GM19324 (cell line): ENCODE results near the gene PIK3R2.
"Not testable (repeated sequence)": the region's sequence is repeated elsewhere in the genome, so short reads cannot be mapped to it uniquely, and the experiment has no call there.

Experiments
- ATAC-seq: cut with Tn5 transposase; IDR thresholded peaks from one replicate; pipeline ENCODE4 v1.9.1; 2021; ENCODE audit warnings: mild to moderate bottlenecking, moderate library complexity; ENCODE audit not compliant: unreplicated experiment, low FRiP score

The PIK3R2 gene

GRCh38 chr19:18150776-18151624 is 2.0 kb upstream of the PIK3R2 start:
- ATAC-seq: no peak

- peak; percentile 60 for ATAC-seq
Observed at GRCh38 chr19:18152442-18152816, 534 bp upstream of the PIK3R2 start.

DNA sequence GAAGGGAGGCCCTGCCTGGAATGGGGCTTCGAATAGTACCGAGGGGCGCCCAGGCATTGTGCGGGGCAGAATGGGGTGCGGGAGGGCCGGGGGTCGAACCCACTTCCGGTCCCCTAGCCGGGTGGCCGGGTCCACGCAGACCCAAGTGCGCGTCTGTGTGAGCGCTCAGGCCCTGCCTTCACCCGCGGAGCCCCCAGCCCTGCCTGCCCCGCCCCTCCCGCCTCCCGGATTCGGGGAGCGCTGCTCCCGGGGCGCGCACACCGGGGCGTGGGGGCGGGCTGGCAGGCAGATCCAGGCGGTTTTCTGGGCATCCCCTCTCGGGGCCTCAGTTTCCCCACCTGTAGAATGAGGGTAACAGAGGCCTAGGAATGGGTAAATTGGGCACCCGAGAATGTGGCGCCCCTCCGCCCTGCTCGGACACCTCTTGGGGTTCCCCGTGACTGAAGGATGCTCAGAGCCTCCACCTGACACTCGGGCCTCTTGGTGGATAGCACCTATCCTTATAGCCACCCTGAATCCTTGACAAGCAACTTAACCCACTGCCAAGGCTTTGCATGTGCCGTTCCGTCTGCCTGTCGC is 682 bp downstream of the PIK3R2 start:
- no peak for ATAC-seq

DNA sequence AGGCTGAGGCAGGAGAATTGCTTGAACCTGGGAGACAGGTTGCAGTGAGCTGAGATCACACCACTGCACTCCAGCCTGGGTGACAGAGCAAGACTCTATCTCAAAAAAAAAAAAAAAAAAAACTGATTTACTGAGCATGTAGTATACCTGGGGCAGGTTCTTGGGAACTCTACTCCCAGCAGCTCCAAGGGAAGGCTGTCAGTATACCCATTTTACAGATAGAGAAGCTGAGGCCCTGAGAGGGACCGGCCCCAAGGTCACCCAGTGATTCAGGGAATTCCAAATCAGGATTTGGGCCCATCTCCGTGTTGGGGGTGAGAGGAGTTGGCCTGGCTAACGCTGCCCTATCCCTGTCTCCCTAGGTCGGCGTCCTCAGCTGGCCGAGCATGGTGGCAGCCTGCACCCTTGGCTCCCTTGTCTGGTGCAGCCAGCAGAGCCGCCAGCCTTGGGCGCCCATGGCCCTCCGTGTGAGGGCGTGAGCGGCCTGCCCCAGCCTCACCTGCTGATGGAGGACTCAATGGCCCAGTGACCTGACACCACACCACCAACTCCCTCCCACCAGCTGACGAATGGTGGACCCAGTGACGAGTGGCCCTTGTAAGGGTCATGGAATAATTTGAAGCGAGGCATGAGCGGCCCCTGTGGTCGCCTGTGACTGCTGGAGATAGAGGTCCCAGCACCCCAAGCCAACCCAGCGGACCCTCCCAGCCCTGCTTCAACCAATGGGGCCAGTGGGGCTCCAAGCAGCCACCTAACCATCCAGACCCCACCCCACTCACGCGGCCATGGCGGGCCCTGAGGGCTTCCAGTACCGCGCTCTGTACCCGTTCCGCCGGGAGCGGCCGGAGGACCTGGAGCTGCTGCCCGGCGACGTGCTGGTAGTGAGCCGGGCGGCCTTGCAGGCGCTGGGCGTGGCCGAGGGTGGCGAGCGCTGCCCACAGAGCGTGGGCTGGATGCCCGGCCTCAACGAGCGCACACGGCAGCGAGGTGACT is 2.4 kb downstream of the PIK3R2 start:
- no peak for ATAC-seq

- no peak for ATAC-seq
Observed at GRCh38 chr19:18156268-18156667, 3.3 kb downstream of the PIK3R2 start.

DNA sequence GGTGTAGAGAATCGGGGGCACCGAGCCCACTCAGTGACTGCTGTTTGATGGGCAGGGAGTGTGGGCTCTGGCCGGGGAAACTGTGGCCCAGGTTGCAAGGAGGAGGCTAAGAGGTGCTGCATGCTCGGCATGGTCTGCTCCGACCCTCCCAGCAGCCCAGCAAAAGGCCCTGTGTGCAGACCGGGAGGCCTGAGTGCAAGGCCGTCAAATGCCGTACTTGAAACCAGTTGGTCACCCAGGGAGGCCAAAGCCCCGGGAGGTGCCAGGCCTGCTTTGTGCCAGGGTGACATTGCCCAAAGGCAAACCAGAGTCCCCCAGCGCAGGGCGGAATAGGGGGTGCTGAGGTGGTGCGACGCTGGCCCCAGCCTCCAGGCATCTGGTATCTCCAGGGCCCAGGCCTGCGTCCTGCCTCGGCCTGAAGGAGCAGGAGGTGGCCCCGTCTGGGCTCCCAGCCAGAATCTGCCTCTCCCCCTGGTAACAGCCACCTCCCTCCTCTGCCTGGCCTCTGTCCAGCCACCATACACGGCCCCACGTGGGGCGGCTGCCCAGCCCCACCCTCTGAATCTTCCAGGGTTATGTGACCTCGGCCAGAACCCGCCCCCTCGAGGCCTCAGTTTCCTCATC is 4.0 kb downstream of the PIK3R2 start:
- no peak for ATAC-seq

GRCh38 chr19:18157465-18158063 is 4.6 kb downstream of the PIK3R2 start:
- no peak for ATAC-seq

DNA sequence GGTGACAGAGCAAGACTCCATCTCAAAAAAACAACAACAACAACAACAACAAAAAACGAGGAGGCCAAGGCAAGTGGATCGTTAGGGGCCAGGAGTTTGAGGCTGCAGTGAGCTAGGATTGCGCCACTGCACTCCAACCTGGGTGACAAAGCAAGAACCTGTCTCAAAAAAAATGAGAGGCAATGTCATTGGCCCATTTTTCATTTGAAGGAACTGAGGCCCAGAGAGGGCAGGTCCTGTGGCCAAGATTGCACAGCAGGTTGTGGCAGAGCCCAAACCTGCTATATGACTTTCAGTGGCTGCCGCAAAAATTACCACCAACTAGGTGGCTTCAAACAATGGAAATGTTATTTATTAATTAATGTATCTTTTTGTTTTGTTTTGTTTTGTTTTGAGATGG is 5.5 kb downstream of the PIK3R2 start:
- no peak for ATAC-seq

- not testable (repeated sequence) for ATAC-seq
Observed at GRCh38 chr19:18159059-18159616, 6.2 kb downstream of the PIK3R2 start.

DNA sequence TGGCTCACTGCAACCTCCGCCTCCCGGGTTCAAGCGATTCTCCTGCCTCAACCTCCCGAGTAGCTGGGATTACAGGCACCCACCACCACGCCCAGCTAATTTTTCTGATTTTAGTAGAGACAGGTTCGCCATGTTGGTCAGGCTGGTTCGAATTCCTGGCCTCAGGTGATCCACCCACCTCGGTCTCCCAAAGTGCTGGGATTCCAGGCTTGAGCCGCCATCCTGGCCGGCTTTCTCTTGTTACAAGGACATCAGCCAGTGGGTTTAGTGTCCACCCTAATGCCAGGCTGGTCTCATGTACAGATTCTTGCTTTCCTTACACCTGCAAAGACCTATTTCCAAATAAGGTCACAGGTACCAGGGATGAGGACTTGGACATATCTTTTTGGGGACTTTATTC is 6.8 kb downstream of the PIK3R2 start:
- ATAC-seq: no peak

- no peak for ATAC-seq
Observed at GRCh38 chr19:18160493-18160970, 7.6 kb downstream of the PIK3R2 start.

GRCh38 chr19:18160971-18161635 is 8.1 kb downstream of the PIK3R2 start:
- peak; percentile 66 for ATAC-seq

DNA sequence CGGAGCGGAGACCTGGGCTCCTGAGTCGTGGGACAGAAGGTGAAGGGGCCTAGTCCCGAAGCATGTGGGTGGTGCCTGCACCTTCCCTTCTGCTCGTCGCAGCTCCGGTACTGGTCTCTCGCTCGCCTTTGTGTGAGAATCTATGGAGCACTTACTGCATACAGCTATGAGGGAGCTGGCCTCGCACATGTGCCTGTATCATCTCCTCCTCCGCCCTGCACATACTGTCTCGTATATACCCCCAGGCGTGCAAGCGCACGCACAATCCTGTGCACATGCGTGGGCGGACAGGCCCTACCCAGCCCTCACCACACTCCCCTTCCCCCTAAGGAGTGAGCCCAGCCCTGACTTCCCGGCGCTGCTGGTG is 8.7 kb downstream of the PIK3R2 start:
- ATAC-seq: peak; percentile 6

GRCh38 chr19:18164072-18164471 is 11.1 kb downstream of the PIK3R2 start:
- no peak for ATAC-seq

GRCh38 chr19:18165794-18166544 is 13.0 kb downstream of the PIK3R2 start:
- no peak for ATAC-seq

GRCh38 chr19:18167011-18167410 is 14.0 kb downstream of the PIK3R2 start:
- ATAC-seq: no peak

- ATAC-seq: no peak
Observed at GRCh38 chr19:18167975-18168645, 15.1 kb downstream of the PIK3R2 start.
